GM19023 (cell line): Measurements from ENCODE around the gene NCKAP1.
"Not testable (repeated sequence)": the region's sequence is repeated elsewhere in the genome, so short reads cannot be mapped to it uniquely, and the experiment has no call there.

ENCODE experiments used
- ATAC-seq: cut with Tn5 transposase; IDR thresholded peaks from one replicate; pipeline ENCODE4 v1.9.1; 2021; ENCODE audit warnings: mild to moderate bottlenecking, moderate library complexity; ENCODE audit not compliant: unreplicated experiment

Gene NCKAP1

GRCh38 chr2:183038341-183039300, at the start of gene NCKAP1:
NCKAP1 (minus strand) TSS chr2:183038457; CDS start chr2:183038099, 358 bp downstream.
- ATAC-seq: peak; percentile 87

- no peak for ATAC-seq
These were observed 43.7 kb upstream of the NCKAP1 start for GRCh38 chr2:183081911-183082310.

GRCh38 chr2:183079139-183079775, 41.0 kb upstream of the NCKAP1 start:
- peak; percentile 28 for ATAC-seq

GRCh38 chr2:183078464-183079138, 40.3 kb upstream of the NCKAP1 start, which contains the start of gene DUSP19:
DUSP19 (plus strand) TSS chr2:183078747; CDS start chr2:183078934, 187 bp downstream.
- peak; percentile 90 for ATAC-seq

- no peak for ATAC-seq
These were observed 39.9 kb upstream of the NCKAP1 start for GRCh38 chr2:183078163-183078463.

- ATAC-seq: no peak
These were observed 33.9 kb upstream of the NCKAP1 start for GRCh38 chr2:183072177-183072576.

- ATAC-seq: no peak
These were observed 32.9 kb upstream of the NCKAP1 start for GRCh38 chr2:183070942-183071844.

- no peak for ATAC-seq
These were observed 30.9 kb upstream of the NCKAP1 start for GRCh38 chr2:183069174-183069573.

- ATAC-seq: no peak
These were observed 30.3 kb upstream of the NCKAP1 start for GRCh38 chr2:183068561-183068960.

- no peak for ATAC-seq
These were observed 24.8 kb upstream of the NCKAP1 start for GRCh38 chr2:183063083-183063482.

- ATAC-seq: no peak
These were observed 22.4 kb upstream of the NCKAP1 start for GRCh38 chr2:183060571-183061231.

- no peak for ATAC-seq
These were observed 21.3 kb upstream of the NCKAP1 start for GRCh38 chr2:183059561-183059960.

- ATAC-seq: peak; percentile 50
These were observed 19.2 kb upstream of the NCKAP1 start for GRCh38 chr2:183057333-183057985.

GRCh38 chr2:183049420-183049819, 11.2 kb upstream of the NCKAP1 start:
- ATAC-seq: no peak

GRCh38 chr2:183047486-183048125, 9.3 kb upstream of the NCKAP1 start:
- ATAC-seq: not testable (repeated sequence)

- ATAC-seq: not testable (repeated sequence)
These were observed 5.3 kb upstream of the NCKAP1 start for GRCh38 chr2:183043580-183043979.

- no peak for ATAC-seq
These were observed 2.3 kb upstream of the NCKAP1 start for GRCh38 chr2:183040604-183041003.

- peak; percentile 56 for ATAC-seq
These were observed 510 bp downstream of the NCKAP1 start for GRCh38 chr2:183037553-183038340.
